Stimulated activated CD8-positive, alpha-beta memory T cell treated with anti-CD3 and anti-CD28 coated beads, Interleukin-7, amount 100 ng/mL, for 4 hours (primary cell): ENCODE data around the gene ZNF783.
"Not testable (repeated sequence)": the region's sequence is repeated elsewhere in the genome, so short reads cannot be mapped to it uniquely, and the experiment has no call there.

Experiments used
- DNase-seq, 2 donors: peaks; one replicate each; pipeline ENCODE4 v3.0.0-alpha.2; 2020; ENCODE audit warnings: low read depth in 2 of 2

The ZNF783 gene

DNA sequence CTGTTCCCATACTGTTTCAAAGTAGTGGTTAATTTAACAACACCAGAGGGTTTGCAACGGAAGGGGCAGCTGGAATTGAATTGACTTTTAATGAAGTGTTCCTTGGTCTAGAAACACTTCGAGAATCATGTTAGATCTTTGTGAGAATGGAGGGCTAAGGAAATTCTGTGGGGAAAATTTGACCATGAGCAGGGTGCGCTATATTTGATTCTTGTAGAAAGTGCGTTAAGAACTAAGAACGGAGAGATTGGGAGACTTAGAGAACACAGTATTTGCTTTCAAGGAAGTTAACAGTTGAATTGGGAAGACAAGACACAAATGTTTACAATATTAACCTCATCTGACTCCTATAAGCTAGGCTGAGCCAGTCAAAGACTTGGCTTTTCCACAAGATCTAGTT is 21.4 kb upstream of the ZNF783 start:
- no peak for DNase-seq

DNA sequence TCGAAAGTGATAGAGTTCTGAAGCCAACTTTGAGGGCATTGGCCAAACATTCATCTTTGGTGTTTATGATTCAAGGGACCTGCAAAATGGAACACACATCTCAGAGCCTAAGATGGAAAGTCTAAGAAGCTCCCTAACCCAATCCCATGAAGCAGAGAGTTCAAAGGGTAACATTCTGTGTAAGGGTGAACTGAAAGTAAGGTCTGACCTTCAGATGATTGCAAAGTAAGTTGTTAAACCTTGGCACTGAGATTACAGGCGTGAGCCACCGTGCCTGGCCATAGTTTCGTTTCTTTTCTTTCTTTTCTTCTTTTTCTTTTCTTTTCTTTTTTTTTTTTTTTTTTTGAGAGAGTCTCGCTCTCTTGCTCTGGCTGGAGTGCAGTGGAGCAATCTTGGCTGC is 20.3 kb upstream of the ZNF783 start:
- DNase-seq = no peak

DNA sequence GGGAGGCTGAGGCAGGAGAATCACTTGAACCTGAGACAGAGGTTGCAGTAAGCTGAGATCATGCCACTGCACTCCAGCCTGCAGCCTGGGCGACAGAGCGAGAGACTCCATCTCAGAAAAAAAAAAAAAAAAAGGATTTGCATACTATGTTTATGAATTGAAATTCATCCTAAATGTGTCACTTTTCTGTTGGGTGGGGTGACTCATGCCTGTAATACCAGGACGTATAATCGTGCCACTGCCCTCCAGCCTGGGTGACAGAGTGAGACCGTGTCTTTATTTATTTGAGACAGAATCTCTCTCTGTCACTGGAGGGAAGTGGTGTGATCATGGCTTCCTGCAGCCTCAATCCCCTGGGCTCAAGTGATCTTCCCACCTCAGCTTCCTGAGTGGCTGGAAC is 16.8 kb upstream of the ZNF783 start:
- no peak for DNase-seq

DNA sequence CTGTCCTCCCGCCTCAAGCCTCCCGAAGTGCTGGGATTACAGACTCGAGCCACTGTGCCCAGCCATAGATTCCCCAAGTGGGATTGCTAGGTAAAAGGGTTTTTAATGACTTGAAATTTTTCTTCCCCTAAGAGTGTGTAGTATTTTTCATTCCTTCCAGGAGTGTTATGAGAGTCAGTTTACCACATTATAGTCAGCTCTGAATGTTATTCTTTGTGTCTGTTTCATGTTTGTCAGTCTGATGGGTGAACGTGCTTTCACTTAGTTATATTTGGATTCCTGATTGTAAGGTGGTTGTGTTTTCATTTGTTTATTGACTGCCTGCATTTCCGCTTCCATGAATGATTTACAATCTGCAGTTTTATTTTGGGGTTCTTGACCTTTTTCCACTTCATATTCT is 16.3 kb upstream of the ZNF783 start:
- DNase-seq = no peak

DNA sequence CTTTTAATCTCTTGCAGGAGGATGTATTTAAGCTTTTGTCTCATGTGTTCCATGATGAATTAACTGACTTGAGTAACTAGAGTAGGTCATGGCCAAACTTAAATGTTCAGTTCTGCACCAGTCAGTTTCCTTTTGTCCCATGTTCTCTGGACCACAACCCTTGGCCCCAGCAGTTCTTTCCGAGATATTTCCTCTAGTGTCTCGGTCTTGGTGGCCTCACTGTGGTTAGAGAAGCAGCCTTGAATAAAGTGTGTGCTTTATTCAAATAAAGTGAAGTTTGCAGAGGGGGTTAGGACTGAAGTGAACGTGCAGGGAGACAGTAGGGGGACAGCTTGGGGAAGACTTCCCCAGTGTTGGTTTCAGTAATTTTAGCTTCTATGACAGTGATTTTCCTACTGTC is 13.2 kb upstream of the ZNF783 start:
- DNase-seq = no peak

DNA sequence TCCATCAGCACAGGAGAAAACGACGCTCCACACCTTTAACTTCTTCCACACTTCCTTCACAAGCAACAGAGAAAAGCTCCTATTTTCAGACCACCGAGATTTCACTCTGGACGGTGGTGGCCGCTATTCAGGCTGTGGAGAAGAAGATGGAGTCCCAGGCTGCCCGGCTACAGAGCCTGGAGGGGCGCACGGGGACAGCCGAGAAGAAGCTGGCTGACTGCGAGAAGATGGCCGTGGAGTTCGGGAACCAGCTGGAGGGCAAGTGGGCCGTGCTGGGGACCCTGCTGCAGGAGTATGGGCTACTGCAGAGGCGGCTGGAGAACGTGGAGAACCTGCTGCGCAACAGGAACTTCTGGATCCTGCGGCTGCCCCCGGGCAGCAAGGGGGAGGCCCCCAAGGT is 11.8 kb upstream of the ZNF783 start:
- DNase-seq = not testable (repeated sequence)

DNA sequence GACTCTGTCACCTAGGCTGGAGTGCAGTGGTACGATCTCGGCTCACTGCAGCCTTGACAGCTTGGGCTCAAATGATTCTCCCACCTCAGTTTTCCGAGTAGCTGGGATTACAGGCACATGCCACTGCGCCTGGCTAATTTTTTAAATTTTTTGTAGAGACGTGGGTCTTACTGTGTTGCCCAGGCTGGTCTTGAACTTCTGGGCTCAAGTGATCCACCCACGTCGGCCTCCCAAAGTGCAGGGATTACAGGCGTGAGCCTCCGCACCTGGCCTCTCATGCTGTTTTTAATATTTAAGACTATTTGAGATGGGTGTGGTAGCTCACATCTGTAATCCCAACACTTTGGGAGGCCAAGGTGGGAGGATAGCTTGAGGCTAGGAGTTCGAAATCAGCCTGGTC is 10.5 kb upstream of the ZNF783 start:
- DNase-seq = not testable (repeated sequence)

DNA sequence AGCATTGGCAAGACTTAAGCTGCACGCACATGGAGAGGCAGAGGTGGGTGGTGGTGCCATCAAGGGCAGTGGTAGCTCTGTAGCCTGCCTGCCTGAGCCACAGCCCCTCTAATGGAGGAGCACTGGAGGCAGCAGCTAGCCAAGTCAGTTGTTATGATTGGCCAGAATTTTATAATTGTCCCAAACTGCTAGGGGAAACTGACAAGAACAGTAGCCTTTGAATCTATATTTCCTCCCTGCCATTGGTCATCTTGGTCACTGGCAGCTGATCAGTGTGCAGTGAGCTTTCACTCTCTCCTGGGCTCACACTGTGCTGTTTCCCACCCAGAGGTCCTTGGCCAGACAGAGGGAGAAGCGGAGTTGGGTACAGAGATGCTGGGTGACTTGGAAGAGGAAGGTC is 9.6 kb upstream of the ZNF783 start:
- no peak for DNase-seq

DNA sequence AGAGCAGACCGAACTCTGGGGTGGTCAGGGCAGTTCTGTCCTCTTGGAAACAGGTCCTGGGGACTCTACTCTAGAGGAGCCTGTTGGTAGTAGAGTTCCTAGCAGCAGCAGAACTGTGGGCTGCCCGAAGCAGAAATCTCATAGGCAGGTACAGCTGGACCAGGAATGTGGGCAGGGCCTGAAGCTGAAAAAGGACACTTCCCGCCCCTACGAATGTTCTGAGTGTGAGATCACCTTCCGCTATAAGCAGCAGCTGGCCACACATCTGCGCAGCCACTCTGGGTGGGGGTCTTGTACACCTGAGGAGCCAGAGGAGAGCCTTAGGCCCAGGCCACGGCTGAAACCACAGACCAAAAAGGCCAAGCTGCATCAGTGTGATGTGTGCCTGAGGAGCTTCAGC is 8.3 kb upstream of the ZNF783 start:
- no peak for DNase-seq

DNA sequence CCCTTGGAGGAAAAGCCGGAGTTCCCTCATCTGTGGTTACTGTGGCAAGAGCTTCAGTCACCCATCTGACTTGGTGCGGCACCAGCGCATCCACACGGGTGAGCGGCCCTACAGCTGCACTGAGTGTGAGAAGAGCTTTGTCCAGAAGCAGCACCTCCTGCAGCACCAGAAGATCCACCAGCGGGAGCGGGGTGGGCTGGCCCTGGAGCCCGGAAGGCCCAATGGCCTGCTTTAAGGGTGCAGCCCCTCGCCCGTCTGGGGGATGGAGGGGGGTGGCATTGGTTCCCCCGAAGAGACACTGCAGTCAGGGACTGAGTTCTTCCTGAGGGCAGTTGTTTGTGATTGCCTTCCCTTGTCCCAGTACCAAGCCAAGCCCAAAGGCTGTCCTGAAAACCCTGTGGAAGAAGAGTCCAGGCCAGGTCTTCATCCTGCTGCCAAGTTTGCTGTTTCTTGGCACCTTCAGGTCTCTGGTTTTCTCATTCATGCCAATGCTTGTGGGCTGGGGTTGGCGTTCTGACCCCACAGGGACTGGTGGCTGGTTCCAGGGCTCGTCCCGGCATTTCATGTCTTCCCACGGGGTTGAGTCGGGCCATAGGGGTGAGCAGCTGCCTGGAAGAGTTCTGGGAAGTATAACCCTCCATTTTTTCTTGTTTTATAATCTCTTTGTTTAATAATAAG is 7.7 kb upstream of the ZNF783 start:
- no peak for DNase-seq

DNA sequence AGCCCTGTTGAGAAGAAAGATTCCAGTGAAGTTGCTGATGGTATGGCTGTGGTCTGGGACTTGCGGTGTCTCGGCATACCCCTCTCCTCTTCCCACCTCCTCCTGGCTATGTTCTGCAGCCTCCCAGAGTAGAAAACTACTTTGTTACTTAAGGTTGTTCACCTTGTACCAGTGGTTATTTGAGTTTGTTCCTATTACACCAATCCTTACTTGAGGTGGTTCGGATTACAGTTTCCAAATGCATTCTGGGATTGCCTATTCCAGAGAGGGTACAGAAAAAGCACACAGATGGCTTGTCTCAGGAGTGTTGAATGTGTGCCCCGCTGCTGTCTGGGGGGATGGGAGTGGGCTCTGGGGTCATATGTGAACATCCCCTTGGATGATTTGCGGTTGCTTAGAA is 6.8 kb upstream of the ZNF783 start:
- no peak for DNase-seq

DNA sequence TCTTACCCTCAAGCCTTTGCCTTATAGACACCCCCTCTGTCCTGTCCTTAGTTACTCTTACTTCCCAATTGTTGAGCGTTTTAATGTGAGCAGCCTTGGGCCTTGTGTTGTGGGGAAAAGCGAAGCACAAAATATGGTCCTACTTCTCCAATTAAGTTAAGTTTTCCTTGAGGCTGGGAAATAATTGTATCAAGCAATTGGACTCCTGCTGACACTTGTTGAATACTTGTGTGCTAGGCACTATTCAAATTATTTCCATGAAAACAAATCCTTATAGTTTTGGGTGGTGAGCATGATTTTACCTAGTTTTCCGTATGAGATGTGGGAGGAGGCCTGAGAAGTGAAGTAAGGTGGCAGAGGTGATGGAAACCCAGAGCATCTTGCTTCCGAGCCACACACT is 5.4 kb upstream of the ZNF783 start:
- no peak for DNase-seq

DNA sequence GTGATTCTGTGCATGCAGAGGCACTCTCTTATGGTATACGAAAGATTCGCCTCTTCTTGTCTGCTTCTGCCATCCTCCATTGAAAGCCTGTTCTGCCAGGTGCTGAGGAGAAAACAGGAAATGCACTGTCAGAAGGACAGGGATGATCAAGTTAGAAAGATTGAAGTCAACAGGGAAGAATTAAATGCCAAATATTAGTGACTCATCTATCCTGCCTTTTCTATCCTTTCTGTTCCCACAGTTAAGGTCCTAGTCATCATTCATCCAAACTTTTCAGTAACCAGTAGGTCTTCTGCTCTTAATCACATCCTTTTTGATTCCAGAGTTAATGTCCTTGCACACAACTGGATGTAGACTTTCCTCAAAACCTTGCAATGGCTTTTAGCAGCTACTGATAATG is 4.8 kb upstream of the ZNF783 start:
- no peak for DNase-seq

DNA sequence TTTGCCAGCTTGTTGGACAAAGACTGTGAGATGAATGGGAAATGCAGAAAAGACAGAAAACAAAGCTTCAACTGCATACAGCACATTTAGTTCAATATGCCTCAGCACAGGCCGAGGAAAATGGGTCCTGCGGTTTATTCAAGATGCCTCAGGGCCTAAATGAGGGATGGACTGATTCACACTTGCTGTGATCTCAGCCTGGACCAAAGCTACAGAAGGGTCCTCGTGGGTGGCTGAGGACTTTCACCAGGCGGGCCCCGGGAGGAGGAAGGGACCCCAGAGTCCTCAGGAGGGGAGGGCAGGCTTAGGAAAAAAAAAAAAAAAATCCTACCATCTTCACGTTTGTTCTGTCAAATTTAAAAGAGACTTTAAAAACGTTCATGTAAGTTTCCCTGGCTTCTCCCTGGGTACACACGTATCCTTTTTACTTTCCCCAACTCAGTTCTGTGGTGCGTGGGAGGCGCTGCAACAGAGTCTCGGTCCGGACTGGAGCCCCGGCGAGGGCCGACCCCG is 624 bp upstream of the ZNF783 start:
- DNase-seq = no peak

DNA sequence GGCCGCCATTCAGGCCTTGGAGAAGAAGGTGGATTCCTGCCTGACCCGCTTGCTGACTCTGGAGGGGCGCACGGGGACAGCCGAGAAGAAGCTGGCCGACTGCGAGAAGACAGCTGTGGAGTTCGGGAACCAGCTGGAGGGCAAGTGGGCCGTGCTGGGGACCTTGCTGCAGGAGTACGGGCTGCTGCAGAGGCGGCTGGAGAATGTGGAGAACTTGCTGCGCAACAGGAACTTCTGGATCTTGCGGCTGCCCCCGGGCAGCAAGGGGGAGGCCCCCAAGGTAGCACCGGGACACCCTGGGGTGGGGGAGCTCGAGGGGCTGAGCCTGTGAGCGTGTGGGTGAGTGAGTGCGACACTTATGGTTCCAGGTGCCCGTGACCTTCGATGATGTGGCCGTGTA is 4.5 kb downstream of the ZNF783 start:
- no peak for DNase-seq

DNA sequence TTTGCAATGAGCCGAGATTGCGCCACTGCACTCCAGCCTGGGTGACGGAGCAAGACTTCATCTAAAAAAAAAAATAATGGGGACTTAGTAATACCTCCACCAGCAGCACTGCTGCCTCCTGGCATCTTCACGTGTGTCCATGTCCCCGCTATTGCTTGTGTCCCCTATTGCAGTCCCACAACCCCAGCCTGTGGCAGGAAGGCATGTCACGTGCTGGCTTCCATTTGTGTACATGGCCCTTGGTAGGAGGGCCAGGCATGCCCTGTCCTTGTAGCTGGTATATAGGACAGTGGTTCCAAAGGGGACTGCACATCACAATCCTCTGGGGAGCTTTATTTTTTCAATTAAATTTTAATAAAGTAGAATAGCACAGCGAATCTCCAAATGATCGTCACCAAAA is 5.7 kb downstream of the ZNF783 start:
- no peak for DNase-seq

DNA sequence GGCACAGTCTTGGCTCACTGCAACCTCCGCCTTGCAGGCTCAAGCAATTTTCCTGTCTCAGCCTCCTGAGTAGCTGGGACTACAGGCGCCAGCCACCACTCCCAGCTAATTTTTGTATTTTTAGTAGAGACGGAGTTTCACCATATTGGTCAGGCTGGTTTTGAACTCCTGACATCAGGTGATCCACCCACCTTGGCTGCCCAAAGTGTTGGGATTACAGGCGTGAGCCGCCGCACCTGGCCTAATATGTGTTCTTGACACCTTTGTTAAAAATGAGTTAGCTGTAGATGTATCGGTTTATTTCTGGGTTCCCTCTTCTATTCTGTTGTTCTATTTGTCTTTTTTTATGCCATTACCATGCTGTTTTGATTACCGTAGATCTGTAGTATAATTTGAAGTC is 12.4 kb downstream of the ZNF783 start:
- DNase-seq = not testable (repeated sequence)

DNA sequence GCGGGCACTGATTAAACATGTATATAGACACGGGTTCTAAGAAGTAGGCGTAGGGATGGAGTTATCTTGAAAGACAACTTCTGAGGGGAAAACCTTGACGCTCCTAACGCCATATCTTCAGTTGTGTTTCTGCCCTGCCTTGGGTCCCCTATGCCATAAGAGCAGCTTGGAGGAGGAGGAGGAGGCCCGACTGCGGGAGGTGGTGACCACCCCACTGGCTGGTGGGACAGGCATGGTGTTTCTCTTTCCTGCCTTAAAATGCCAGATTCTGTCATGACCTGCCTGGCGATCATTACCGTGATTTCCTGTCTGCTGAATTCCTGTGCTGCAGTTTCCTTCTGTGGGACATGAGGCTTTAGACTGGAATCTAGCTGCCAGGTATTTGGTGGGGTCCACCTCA is 15.9 kb downstream of the ZNF783 start:
- no peak for DNase-seq

DNA sequence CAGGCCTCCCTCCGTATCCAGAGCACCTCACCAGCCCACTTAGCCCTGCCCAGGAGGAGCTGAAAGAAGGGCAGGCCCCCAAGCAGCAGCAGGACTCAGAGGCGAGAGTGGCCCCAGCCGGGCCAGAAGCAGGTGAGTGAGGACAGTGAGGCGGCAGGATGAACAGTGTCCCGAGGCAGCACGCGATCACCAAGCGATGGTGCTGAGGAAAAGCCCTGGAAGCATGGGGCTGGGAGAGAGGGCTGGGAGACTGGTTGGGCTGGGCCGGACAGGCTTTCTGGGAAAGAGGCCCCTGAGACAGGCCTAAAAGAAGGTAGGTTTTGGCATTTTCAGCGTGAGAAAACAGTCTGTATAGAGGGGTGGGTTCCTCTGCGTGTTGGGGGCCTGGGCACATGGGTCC is 16.4 kb downstream of the ZNF783 start:
- DNase-seq = no peak

DNA sequence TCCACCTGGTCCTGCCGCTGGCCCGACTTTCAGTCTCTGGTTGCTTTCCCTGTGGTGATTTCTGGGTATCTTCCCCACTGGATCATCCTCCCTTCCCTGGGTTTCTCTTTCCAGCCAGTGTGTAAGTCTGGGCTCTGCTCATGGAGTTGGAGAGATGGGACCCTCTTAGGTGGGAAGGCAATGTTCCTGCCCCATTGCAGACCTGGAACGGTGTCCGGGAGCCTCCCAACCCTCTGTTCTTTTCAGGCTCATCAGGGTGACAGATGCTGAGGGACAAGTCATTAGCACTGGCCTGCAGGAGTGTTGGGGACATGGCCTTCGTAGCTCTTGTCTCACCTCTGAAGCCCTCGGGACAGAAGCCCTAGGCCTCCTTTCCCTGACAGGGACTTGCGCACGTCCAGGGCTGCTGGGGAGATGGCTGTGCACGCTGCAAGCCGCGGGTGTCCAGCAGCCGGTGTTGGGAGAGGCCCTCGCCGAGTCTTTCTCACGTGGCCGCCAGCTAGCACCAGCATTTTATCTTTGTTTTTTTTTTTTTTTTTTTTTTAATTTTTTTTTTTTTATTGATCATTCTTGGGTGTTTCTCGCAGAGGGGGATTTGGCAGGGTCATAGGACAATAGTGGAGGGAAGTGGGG is 17.2 kb downstream of the ZNF783 start:
- no peak for DNase-seq

DNA sequence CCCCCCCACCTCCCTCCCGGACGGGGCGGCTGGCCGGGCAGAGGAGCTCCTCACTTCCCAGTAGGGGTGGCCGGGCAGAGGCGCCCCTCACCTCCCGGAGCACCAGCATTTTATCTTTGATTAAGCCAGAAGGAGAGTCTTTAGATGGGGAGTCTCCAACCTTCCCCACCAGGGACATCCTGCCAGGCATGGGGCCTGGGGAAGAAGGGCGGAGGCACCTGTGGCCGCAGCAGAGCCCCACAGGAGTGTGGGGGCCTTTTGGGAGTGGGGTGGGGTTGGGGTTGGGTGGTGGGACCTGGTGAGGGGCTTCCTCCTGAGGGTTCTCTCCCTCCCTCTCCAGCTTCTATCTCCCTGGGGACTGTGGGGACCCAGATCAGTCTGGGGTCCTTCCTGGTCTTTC is 18.2 kb downstream of the ZNF783 start:
- DNase-seq = no peak

DNA sequence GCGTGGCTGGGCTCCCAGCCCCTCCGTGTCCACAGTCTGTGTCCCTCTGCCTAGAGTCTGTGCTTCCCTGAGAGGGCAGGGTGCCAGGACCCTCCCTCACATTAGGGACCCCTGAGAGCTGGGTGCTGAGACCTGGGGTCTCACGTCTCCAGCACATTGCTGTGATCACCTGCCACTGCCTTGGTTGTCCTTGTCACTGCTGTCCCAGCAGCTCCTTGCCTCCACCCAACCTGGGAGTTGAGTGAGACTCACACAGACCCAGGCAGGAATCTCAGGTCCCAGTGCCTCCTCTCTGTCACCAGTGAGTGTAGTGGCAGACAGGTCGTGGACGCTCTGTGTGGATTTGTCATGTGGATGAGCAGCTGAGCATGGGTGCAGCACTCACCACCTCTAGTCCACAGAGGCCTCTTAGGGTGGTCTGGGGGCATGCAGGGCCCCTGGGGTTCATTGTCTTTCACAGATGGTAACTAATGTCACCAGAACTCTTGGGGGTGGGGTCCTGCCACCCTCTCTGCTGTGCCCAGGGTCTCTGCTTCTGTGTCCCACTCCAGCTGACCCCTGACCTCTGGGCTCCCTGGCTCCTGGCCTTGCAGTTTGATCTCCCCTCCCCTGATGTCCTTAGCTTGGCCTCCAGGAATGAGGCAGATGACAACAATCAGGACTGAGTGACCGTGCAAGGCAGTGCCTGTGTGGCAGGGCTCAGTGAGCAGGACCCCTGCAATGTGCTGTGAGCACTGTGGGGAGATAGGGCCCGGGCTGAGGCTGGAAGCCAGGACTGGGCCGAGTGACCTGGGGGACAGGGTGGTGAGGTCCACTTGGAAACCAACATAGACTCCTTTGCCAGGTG is 18.9 kb downstream of the ZNF783 start:
- no peak for DNase-seq
